ENCODE measurements around the gene ALG12. TPM values are rescaled to one million over a fixed set of nuclear protein-coding genes. Genes with fewer than 3 reads are reported as not detected.

The ALG12 gene
- total and polyA plus RNA-seq, 9 donors: 3.5 to 19.2 (median 13.7) TPM

GRCh38 chr22:49924113-49924833 lies 6.0 kb upstream of the ALG12 start:
- H3K27ac ChIP-seq: no peak overlapping the region
- DNase-seq: no peak
- no peaks in the 10 kb centered on the region for H3K36me3 ChIP-seq
- TF ChIP-seq CTCF (IDR thresholded peaks at IDR 0.05) (no peak), POLR2A (IDR thresholded peaks at IDR 0.05) (no peak), EP300 (IDR thresholded peaks at IDR 0.05) (no peak)
- no peak overlapping the region for H3K4me3 ChIP-seq
- intact Hi-C loops (cut with DNase I): loop anchor here in 1 of 4 donors (5.0 to 10.0 kb wide), 2 partner anchors 191 to 283 kb away; no protein-coding TSS in a partner anchor
- H3K27me3 ChIP-seq: no peaks in the 10 kb centered on the region
- peaks cover 1% of the 10 kb centered on the region for H3K4me1 ChIP-seq (ENCODE audit: insufficient read depth)
- WGBS, 3 donors: 93 to 95% (median 94%) methylated on average over 31 of the region's 31 CpGs
- no peaks in the 10 kb centered on the region for H3K9me3 ChIP-seq

GRCh38 chr22:49923445-49923844 lies 5.2 kb upstream of the ALG12 start:
- peaks cover 5% of the 10 kb centered on the region for H3K4me1 ChIP-seq (ENCODE audit: insufficient read depth)
- no peaks in the 10 kb centered on the region for H3K9me3 ChIP-seq
- H3K27me3 ChIP-seq: no peaks in the 10 kb centered on the region
- no peak for DNase-seq
- TF ChIP-seq EP300 (IDR thresholded peaks at IDR 0.05): no peak
- TF ChIP-seq POLR2A (IDR thresholded peaks at IDR 0.05): no peak
- no peak for TF ChIP-seq CTCF (IDR thresholded peaks at IDR 0.05)
- 77 to 85% (median 80%) methylated on average over 16 of the region's 16 CpGs for WGBS, 3 donors
- no peak overlapping the region for H3K27ac ChIP-seq
- no peak overlapping the region for H3K4me3 ChIP-seq
- H3K36me3 ChIP-seq: no peaks in the 10 kb centered on the region
- intact Hi-C loops (cut with DNase I): loop anchor here in 1 of 4 donors (5.0 to 10.0 kb wide), 2 partner anchors 191 to 284 kb away; no protein-coding TSS in a partner anchor

- Histone ChIP-seq H3K4me1 (ENCODE audit: insufficient read depth) (peaks cover 5% of the 10 kb centered on the region), H3K36me3 (no peaks in the 10 kb centered on the region), H3K27ac (no peak overlapping the region), H3K4me3 (no peak overlapping the region), H3K27me3 (no peaks in the 10 kb centered on the region), H3K9me3 (no peaks in the 10 kb centered on the region)
- TF ChIP-seq POLR2A (IDR thresholded peaks at IDR 0.05) (no peak), CTCF (IDR thresholded peaks at IDR 0.05) (no peak), EP300 (IDR thresholded peaks at IDR 0.05) (no peak)
- 91 to 92% (median 92%) methylated on average over 25 of the region's 25 CpGs for WGBS, 3 donors
- intact Hi-C loops (cut with DNase I): loop anchor here in 1 of 4 donors (5.0 to 10.0 kb wide), 2 partner anchors 192 to 284 kb away; no protein-coding TSS in a partner anchor
- DNase-seq: no peak
These were observed 4.7 kb upstream of the ALG12 start for GRCh38 chr22:49922926-49923325.

- no peak for DNase-seq
- Histone ChIP-seq H3K4me3 (no peak overlapping the region), H3K27ac (no peak overlapping the region), H3K4me1 (ENCODE audit: insufficient read depth) (peaks cover 5% of the 10 kb centered on the region), H3K27me3 (no peaks in the 10 kb centered on the region), H3K9me3 (no peaks in the 10 kb centered on the region), H3K36me3 (no peaks in the 10 kb centered on the region)
- no peak for TF ChIP-seq EP300 (IDR thresholded peaks at IDR 0.05)
- intact Hi-C loops (cut with DNase I): loop anchor here in 1 of 4 donors (5.0 to 10.0 kb wide), 2 partner anchors 192 to 285 kb away; no protein-coding TSS in a partner anchor
- 77 to 88% (median 86%) methylated on average over 20 to 22 of the region's 22 CpGs for WGBS, 3 donors
These were observed 4.2 kb upstream of the ALG12 start for GRCh38 chr22:49922484-49922883.

All from ovary (tissue), 9 donors.